CD4-positive, alpha-beta T cell treated with Interleukin-4 for 4 hours (primary cell): ENCODE data around the gene LEF1.

ENCODE experiments used
- DNase-seq: peaks from one replicate; pipeline ENCODE4 v3.0.0-alpha.2; 2020

LEF1 gene

GRCh38 chr4:108109111-108109510 is 59.6 kb downstream of the LEF1 start:
- no peak for DNase-seq

- DNase-seq: peak; percentile 88
These were observed 60.9 kb downstream of the LEF1 start for GRCh38 chr4:108107729-108108382.

- peak; percentile 62 for DNase-seq
These were observed 61.6 kb downstream of the LEF1 start for GRCh38 chr4:108107101-108107500.

- no peak for DNase-seq
These were observed 62.5 kb downstream of the LEF1 start for GRCh38 chr4:108106186-108106585.

- no peak for DNase-seq
These were observed 65.5 kb downstream of the LEF1 start for GRCh38 chr4:108103099-108103862.

- DNase-seq: peak; percentile 37
These were observed 67.9 kb downstream of the LEF1 start for GRCh38 chr4:108100827-108101226.

- DNase-seq: no peak
These were observed 68.9 kb downstream of the LEF1 start for GRCh38 chr4:108099838-108100237.

GRCh38 chr4:108097990-108098553 is 70.7 kb downstream of the LEF1 start:
- no peak for DNase-seq

- no peak for DNase-seq
These were observed 73.7 kb downstream of the LEF1 start for GRCh38 chr4:108094923-108095482.

GRCh38 chr4:108094131-108094530 is 74.6 kb downstream of the LEF1 start:
- DNase-seq: no peak

- no peak for DNase-seq
These were observed 76.4 kb downstream of the LEF1 start for GRCh38 chr4:108092288-108092687.

- DNase-seq: no peak
These were observed 81.3 kb downstream of the LEF1 start for GRCh38 chr4:108087293-108087967.

- DNase-seq: no peak
These were observed 87.5 kb downstream of the LEF1 start for GRCh38 chr4:108081256-108081655.

- DNase-seq: peak; percentile 66
These were observed 88.0 kb downstream of the LEF1 start for GRCh38 chr4:108080747-108081146.

- DNase-seq: no peak
These were observed 90.6 kb downstream of the LEF1 start for GRCh38 chr4:108078024-108078733.

GRCh38 chr4:108072300-108072699 is 96.4 kb downstream of the LEF1 start:
- DNase-seq: peak; percentile 95

GRCh38 chr4:108070775-108071174 is 98.0 kb downstream of the LEF1 start:
- DNase-seq: no peak

- DNase-seq: no peak
These were observed 100.3 kb downstream of the LEF1 start for GRCh38 chr4:108068442-108068841.

GRCh38 chr4:108060686-108061321 is 107.9 kb downstream of the LEF1 start:
- DNase-seq: no peak

- DNase-seq: no peak
These were observed 108.6 kb downstream of the LEF1 start for GRCh38 chr4:108060164-108060563.

- no peak for DNase-seq
These were observed 109.9 kb downstream of the LEF1 start for GRCh38 chr4:108058685-108059440.
